GM12878 (cell line): Measurements from ENCODE around the gene NKD1. TPM values are rescaled to one million over a fixed set of nuclear protein-coding genes. Genes with fewer than 3 reads are reported as not detected.

Experiments used
- ATAC-seq: fragments of 200-7000 bp; cut with Tn5 transposase; 3 replicates; pipeline ENCODE4 v1.9.1; 2020; ENCODE audit warnings: mild to moderate bottlenecking, moderate library complexity
- BruUV-seq: library from RNA; stranded (reverse); fragments of 400-500 nt; replicated peaks from 2 replicates; lab custom pipeline; 2021; lab: Mats Ljungman, UMichigan
- CTCF ChIA-PET: fragments of 300-600 bp; sonication (Branson Sonifier 250); formaldehyde crosslinking; extraction: SDS; loops from one replicate; lab custom pipeline; 2021; ENCODE audit warnings: inconsistent platforms; lab: Yijun Ruan, JAX
- POLR2A ChIA-PET: fragments of 350-600 bp; formaldehyde crosslinking; extraction: SDS; loops from one replicate; lab custom pipeline; 2021; ENCODE audit warnings: inconsistent platforms; lab: Charles Lee
- RAD21 ChIA-PET: fragments of 300-600 bp; sonication (Branson Sonifier 250); formaldehyde crosslinking; loops from one replicate; lab custom pipeline; 2023; ENCODE audit warnings: antibody characterized with exemption; ENCODE audit not compliant: unreplicated experiment; lab: Charles Lee
- SMC1A ChIA-PET: fragments of 300-600 bp; sonication (Branson Sonifier 250); formaldehyde crosslinking; loops from one replicate; lab custom pipeline; 2023; ENCODE audit not compliant: unreplicated experiment, uncharacterized antibody; lab: Charles Lee
- DNase-seq: peaks from one replicate; pipeline ENCODE4 v3.0.0-alpha.2; 2011; ENCODE audit warnings: low read depth, low spot score
- FAIRE-seq: peaks from 3 replicates; lab custom pipeline; 2011; peaks lifted over from hg19 to GRCh38; lab: Jason Lieb, UNC
- H2AFZ ChIP-seq: 2 replicates; pipeline ENCODE4 v1.6.0; 2011; ENCODE audit warnings: low read depth, low read length, control low read depth; ENCODE audit not compliant: control insufficient read depth
- H3K27ac ChIP-seq: 2 replicates; pipeline ENCODE4 v1.5.1; 2011; ENCODE audit warnings: control low read depth; ENCODE audit not compliant: control insufficient read depth, insufficient read depth
- H3K27me3 ChIP-seq, 2 experiments: replicated peaks in 1 of 2; 2 replicates each; pipeline versions ENCODE4 v1.6.0 to v1.6.1; 2011; ENCODE audit warnings: low read length in 1 of 2; ENCODE audit not compliant: control insufficient read depth in 2 of 2, insufficient read depth in 2 of 2
- H3K36me3 ChIP-seq, 2 experiments: 2 replicates each; pipeline ENCODE4 v1.5.1; 2011; ENCODE audit warnings: low read length in 1 of 2; ENCODE audit not compliant: control insufficient read depth in 2 of 2, insufficient read depth in 2 of 2
- H3K4me1 ChIP-seq: 2 replicates; pipeline ENCODE4 v1.6.1; 2011; ENCODE audit warnings: mild to moderate bottlenecking, low read length, moderate library complexity, mixed read lengths; ENCODE audit not compliant: control insufficient read depth, insufficient read depth
- H3K4me2 ChIP-seq: 2 replicates; pipeline ENCODE4 v1.6.0; 2011; ENCODE audit warnings: control low read depth; ENCODE audit not compliant: control insufficient read depth, insufficient read depth
- H3K4me3 ChIP-seq: fragments of 200-600 bp; sonication (generic); 2 replicates; pipeline ENCODE4 v1.5.1; 2016
- H3K79me2 ChIP-seq: 2 replicates; pipeline ENCODE4 v1.6.0; 2011; ENCODE audit warnings: low read length; ENCODE audit not compliant: control insufficient read depth, insufficient read depth
- H3K9ac ChIP-seq: 2 replicates; pipeline ENCODE4 v1.8.0; 2011; ENCODE audit warnings: low read length, control low read depth, mixed read lengths; ENCODE audit not compliant: control insufficient read depth, insufficient read depth
- H3K9me3 ChIP-seq: replicated peaks from 3 replicates; pipeline ENCODE4 v1.5.1; 2011; ENCODE audit warnings: mild to moderate bottlenecking, low read length; ENCODE audit not compliant: control insufficient read depth, insufficient read depth
- H4K20me1 ChIP-seq: 2 replicates; pipeline ENCODE4 v1.6.0; 2011; ENCODE audit not compliant: control insufficient read depth, insufficient read depth
- SPI1 ChIP-seq: IDR thresholded peaks from 2 replicates; pipeline ENCODE4 v1.6.1; 2011; ENCODE audit warnings: low read depth, mild to moderate bottlenecking, low read length, moderate library complexity, borderline replicate concordance; ENCODE audit not compliant: insufficient read depth
- YY1 ChIP-seq: IDR thresholded peaks from 2 replicates; pipeline ENCODE4 v1.6.1; 2011; ENCODE audit warnings: low read depth, mild to moderate bottlenecking, low read length
- WGBS: methylation state at CpG from one replicate; pipeline ENCODE4 v1.1.6; 2016; ENCODE audit warnings: low lambda C conversion rate; ENCODE audit not compliant: insufficient replicate concordance, insufficient coverage; ENCODE audit errors: missing lambda C conversion rate; 5-methylcytosine and 5-hydroxymethylcytosine counted together
- in situ Hi-C: fragments of 300-500 bp; cut with MboI; formaldehyde crosslinking; loops from 9 replicates; pipeline ENCODE4 v1.14.3; 2018; ENCODE audit warnings: mixed read lengths
- intact Hi-C: fragments of 100-400 bp; cut with micrococcal nuclease; formaldehyde crosslinking; loops from one replicate; pipeline ENCODE4 v1.14.2; 2022; ENCODE audit not compliant: unreplicated experiment
- polyA plus RNA-seq, 11 experiments: library from polyadenylated mRNA; depleted of rRNA in 4 of 11; unstranded in 6 of 11; stranded (reverse) in 5 of 11; fragments of >200 nt; fragmentation: Nextera tagmentation in 4 of 11; fragmentation: Illumina TruSeq in 1 of 11; extraction: Ambion mirVana in 4 of 11; extraction: Trizol in 1 of 11; gene quantifications; 1 replicate in 1 of 11; 2 replicates in 10 of 11; pipeline versions ENCODE4 v1.2.1 to v1.2.3, GENCODE V29; 2011 to 2016; ENCODE audit warnings: inconsistent platforms in 2 of 11, missing spikeins in 2 of 11, low read depth in 1 of 11
- total RNA-seq, 4 experiments: library from RNA; depleted of rRNA in 3 of 4; stranded (reverse); fragments of >200 nt in 3 of 4; fragmentation: Illumina TruSeq in 1 of 4; extraction: Trizol in 1 of 4; gene quantifications; 2 replicates each; pipeline versions ENCODE4 v1.2.1 to v1.2.3, GENCODE V29; 2013 to 2021
- TF ChIP-seq, protein P1 (sequence below): IDR thresholded peaks from 2 replicates; pipeline ENCODE4 v1.6.1; 2012; ENCODE audit warnings: mild to moderate bottlenecking, low read depth, low read length

The NKD1 gene
- total and polyA plus RNA-seq, 10 of the 15 experiments (the other 5 are each of a cell fraction or from before 2014, with no cell fraction given), result under 0.01 to 0.49 (median 0.04) TPM; not detected in 2

DNA sequence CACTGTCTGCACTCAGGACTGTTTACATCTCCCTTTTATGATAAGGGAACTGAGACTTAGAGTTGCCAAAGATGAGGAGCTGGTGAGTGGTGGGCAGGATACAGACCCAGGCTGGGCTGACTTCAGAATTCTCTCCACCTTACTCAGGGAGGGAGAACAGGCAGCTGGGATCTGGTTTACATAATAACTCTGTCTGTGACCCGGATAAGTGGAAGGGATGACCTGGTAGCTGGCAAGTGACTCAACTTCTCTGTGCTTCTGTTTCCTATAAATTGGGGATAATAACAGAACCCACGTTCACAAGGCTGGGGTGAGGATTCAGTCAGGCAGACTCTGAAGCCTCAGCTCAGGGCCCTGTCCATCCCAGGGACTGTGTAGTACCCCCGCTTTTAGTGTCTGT lies 130.3 kb downstream of the NKD1 start:
- H3K4me1 ChIP-seq, result peaks cover 24% of the 10 kb centered on the region
- peaks cover 4% of the 10 kb centered on the region; the same call in 2 of the 3 replicates for H3K9me3 ChIP-seq
- ATAC-seq, result no peak
- peaks cover 43% of the 10 kb centered on the region for H3K79me2 ChIP-seq
- peaks cover 8 to 17% of the 10 kb centered on the region in 2 experiments for H3K36me3 ChIP-seq
- no peak for FAIRE-seq
- DNase-seq, result no peak
- in situ Hi-C loops, result no loop called here
- no peak overlapping the region for H2AFZ ChIP-seq
- H3K9ac ChIP-seq, result no peak overlapping the region
- POLR2A ChIA-PET, result interaction anchor here (1.4 to 5.2 kb wide), 5 partner anchors 18 to 66 kb away, joined by 4 to 42 read pairs (median 6); partner anchors contain the start of gene CYLD
- SMC1A ChIA-PET, result interaction anchor here (0.8 to 24.8 kb wide), 13 partner anchors 9 to 610 kb away, joined by 3 to 600 read pairs (median 5); partner anchors contain the start of genes CYLD and NOD2
- intact Hi-C loops, result no loop called here
- no TSS peak for BruUV-seq
- H3K27ac ChIP-seq, result no peak overlapping the region
- H4K20me1 ChIP-seq, result no peaks in the 10 kb centered on the region
- RAD21 ChIA-PET, result interaction anchor here (0.9 to 29.0 kb wide), 7 partner anchors 11 to 404 kb away, joined by 3 to 578 read pairs (median 6); partner anchors contain the start of gene CYLD
- H3K27me3 ChIP-seq, result no peaks in the 10 kb centered on the region
- H3K4me2 ChIP-seq, result peak overlapping the region; percentile 38
- peak; percentile 40; the same call in 1 of the 2 replicates for TF ChIP-seq SPI1
- TF ChIP-seq, protein P1, sequence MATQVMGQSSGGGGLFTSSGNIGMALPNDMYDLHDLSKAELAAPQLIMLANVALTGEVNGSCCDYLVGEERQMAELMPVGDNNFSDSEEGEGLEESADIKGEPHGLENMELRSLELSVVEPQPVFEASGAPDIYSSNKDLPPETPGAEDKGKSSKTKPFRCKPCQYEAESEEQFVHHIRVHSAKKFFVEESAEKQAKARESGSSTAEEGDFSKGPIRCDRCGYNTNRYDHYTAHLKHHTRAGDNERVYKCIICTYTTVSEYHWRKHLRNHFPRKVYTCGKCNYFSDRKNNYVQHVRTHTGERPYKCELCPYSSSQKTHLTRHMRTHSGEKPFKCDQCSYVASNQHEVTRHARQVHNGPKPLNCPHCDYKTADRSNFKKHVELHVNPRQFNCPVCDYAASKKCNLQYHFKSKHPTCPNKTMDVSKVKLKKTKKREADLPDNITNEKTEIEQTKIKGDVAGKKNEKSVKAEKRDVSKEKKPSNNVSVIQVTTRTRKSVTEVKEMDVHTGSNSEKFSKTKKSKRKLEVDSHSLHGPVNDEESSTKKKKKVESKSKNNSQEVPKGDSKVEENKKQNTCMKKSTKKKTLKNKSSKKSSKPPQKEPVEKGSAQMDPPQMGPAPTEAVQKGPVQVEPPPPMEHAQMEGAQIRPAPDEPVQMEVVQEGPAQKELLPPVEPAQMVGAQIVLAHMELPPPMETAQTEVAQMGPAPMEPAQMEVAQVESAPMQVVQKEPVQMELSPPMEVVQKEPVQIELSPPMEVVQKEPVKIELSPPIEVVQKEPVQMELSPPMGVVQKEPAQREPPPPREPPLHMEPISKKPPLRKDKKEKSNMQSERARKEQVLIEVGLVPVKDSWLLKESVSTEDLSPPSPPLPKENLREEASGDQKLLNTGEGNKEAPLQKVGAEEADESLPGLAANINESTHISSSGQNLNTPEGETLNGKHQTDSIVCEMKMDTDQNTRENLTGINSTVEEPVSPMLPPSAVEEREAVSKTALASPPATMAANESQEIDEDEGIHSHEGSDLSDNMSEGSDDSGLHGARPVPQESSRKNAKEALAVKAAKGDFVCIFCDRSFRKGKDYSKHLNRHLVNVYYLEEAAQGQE, result no peak
- TF ChIP-seq YY1, result no peak
- CTCF ChIA-PET, result interaction anchor here (1.0 to 20.9 kb wide), 17 partner anchors 9 to 406 kb away, joined by 3 to 636 read pairs (median 4); partner anchors contain the start of gene CYLD
- peak overlapping the region; percentile 72; the same call in 1 of the 2 replicates for H3K4me3 ChIP-seq
- WGBS, result 80% methylated on average over 3 of the region's 3 CpGs
